GM18873 (cell line): ENCODE measurements around the gene TSHZ1.

Source experiments
- ATAC-seq: cut with Tn5 transposase; IDR thresholded peaks from one replicate; pipeline ENCODE4 v1.9.1; 2021; ENCODE audit warnings: mild to moderate bottlenecking, moderate library complexity, moderate number of reproducible peaks; ENCODE audit not compliant: unreplicated experiment, low FRiP score

The TSHZ1 gene

DNA sequence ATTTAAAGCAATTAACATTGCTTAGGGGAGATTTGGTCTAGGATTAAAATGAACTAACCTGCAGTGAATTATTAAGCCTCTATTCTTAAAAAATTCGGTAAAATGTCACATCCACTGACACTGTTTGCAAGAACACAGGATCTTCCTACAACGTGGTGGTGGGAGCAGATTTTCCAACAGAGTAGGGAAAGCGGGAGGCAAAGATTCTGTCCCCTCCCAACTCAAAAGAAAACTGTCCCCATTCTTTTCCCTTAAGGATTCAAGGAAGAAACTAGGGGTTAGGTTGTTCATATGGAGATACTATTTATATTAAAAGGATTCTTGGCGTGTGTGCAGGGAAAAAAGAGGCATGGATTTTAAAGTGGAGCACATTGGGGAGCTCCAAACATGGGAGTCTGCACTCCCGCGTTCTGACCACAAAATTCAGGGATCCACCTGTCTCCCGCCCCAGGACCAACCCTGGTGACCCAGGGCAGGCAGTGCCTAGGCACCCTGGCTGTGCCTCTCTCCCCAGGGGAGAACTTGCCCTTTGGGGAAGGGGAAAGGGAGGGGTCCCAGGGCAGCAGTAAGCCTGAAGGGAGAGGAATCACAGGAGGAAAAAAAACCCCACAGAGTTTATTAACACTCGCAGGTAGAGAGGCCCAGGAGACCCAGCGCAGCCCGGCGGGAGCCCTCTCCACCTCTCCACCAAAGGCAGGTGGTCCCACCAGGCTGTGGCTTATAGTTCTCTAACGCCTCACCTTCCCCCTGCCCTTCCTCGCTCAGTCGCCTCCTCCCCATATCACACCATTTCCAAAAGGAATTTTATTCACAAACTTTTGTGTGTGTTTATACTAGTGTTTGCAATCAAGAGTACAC, 3.9 kb upstream of the TSHZ1 start:
- ATAC-seq, result no peak

DNA sequence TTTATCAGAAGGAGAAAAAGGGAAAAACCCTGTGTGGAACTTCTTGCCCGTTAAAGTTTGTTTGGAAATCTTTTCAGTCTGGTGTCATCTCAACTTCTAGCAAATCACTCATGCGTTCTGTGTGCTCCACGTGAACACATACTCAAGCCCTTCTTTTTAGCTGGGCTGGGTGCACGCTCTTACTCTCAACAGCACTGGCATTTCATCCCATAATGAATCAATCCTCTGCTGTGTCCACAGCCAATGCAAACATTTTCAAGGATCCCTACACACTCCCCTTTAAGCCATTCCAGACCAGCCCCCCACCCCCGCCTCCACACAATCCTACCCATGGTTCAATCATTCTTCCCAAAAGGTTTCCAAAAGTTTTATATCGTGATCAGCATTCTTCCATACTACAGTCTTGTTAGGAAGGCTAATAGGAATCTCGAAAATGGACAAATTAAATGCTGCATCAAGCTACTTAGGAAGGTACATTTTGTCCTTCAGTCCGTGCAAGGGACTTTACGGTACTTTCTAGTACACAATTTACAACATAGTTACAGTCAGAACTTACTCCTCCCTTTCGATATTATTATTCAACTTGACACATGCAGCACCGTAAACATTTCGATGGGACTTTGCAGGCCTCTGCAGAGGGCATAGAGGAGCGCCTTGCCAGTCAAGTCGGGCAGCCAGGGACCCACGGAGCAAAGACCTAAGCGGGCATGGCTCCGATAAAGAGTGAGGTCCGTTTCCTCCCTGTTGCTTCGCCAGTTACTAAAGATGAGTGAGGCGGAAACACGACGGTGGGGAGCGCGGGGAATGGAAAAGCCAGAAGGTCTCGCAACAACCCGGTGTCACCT, 3.1 kb upstream of the TSHZ1 start:
- ATAC-seq, result peak; percentile 24

DNA sequence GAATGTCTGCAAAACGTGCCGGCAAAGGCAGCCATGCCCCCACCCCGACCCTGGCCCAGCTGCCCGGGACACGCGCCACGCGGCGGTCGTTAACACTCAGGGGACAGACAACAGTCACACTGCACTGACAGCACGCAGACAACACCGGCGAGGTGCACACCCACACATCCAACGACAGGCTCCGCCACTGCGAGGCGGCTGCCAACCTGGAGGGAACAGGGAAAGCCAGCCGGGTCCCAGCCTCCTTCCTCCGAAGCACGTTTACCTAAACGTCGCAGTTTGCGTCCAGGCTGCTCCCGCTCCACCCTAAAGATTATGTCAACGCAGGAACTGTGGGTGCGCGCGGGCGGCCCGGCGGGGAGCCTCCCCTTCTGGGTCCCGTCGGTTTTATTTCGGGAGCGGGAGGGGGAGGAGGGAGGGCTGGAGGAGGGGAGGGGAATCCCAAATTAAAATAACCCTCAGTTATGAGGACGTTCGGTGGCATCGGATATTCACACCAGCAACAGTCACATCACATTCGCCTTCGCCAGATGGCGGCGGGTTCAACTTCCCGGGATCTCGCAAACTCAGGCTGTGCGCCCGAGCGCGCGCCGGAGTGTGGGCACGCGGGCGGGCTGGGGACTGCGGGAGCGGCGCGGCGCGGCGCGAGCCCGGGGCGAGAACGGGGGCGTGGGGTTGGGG, 2.3 kb upstream of the TSHZ1 start:
- ATAC-seq, result peak; percentile 6

DNA sequence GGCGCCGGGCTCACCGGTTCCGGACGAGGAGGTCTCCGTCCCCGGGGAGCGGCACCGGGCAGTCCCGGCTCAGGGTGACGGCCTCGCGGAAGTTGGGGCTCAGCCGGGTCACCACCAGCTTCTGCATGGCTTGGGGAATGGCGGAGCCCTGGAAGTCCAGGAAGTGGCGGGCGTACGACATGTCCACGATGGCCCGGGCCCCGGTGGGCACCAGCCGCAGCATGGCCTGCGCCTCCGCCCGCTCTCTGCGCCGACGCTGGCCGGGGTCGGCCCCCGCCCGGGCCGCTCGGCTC, 1.8 kb upstream of the TSHZ1 start:
- peak; percentile 9 for ATAC-seq

DNA sequence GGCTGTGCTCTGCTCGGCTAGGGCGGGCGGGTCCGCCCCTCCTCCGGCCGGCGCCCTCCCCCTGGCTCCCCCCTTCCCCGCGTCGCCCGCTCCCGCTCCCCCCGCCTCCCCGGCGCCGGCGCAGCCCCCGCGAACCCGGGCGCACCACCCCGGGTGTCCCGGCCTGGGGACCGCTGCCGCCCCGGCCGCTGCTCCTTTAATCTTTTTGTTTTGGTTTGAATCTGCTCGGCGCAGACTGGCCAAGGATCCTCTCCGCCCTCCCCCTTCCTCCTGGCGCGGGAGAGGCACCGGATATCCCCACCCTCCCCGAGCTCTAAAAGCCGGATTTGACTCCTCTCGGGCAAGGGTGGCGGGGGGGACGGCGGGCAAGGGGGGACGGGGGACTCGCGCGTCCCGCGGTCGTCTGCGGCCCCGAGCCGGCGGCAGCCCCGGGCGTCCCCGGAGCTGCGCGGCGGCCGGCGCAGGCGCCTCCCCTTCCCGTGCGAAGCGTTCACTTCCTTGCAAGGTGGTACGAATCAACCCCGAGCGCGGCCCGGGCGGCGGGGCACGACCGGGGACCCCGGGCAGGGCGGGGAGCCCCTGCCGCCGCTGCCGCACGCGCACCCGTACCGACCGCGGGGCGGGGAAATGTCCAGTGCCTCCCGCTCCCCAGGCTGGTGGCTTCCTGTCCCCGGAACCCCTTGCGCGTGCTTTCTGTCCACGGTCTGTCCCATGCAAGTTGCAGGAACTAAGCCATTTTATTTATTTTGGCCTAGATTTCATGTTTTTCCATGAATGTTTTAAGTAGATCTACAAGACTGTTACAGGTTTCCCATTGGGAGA, 1.3 kb upstream of the TSHZ1 start, which contains the start of gene PTGR3:
Gene PTGR3, minus strand, starts transcription at position 11 of the 822 bp plus-strand sequence. CDS start 81 bp downstream, outside the sequence.
- ATAC-seq, result peak; percentile 41

DNA sequence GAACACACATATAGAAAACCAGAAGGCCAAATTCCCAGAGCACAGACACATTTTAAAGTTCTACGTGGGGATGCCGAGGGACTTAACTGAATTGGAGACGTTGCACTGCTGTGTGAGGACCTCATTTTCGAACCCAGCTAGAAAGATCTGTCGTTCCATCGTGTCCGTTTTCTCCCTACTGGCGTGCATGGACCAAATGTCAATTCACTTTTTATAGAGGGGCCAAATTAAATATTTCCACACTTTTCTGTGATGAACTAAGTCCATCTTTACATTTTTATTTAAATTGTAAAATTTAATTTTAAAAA, 692 bp upstream of the TSHZ1 start:
- ATAC-seq, result no peak

- no peak for ATAC-seq
These were observed 515 bp downstream of the TSHZ1 start for GRCh38 chr18:75211002-75211621.

- ATAC-seq, result no peak
These were observed 992 bp downstream of the TSHZ1 start for GRCh38 chr18:75211626-75211952.

DNA sequence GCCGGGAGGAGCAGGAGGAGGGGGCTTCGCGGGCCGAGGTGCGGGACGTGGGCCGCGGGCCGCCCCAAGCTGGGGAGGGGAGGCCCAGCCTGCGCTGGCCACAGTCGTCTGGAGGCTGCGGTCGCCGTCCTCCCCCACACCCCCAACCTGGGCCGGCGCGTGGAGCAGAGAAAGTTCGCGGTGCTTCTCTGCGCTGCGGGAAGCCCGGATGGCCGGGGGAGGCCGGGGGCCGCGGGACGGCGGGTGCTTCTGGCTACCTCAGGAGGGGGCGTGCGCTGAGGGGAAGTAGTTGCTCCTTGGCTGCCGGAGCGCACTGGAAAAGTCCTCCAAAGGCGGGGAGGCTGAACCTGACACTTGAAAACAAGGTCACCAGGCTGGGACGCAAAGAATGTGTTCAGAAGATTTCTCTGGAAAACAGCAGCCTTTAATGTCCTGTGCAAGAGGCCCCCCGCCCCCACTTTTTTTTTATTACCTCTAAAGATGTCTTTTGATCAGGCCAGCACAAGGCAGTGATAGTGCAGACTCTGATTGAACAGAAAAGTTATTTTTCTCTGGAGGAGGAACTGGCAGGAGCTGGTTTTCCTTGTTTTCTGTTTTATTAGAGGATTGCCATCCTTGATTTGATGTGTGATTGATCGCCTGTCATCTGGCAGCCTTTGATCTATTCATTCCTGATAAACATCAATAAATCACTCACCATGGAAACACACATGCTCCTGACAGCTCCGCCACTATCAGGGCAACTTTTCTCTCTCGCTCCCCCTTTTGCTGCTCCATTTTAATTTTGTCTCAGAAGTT, 1.6 kb downstream of the TSHZ1 start:
- ATAC-seq, result no peak

GRCh38 chr18:75212751-75213090, 2.1 kb downstream of the TSHZ1 start:
- no peak for ATAC-seq

GRCh38 chr18:75213611-75214331, 3.2 kb downstream of the TSHZ1 start:
- no peak for ATAC-seq

DNA sequence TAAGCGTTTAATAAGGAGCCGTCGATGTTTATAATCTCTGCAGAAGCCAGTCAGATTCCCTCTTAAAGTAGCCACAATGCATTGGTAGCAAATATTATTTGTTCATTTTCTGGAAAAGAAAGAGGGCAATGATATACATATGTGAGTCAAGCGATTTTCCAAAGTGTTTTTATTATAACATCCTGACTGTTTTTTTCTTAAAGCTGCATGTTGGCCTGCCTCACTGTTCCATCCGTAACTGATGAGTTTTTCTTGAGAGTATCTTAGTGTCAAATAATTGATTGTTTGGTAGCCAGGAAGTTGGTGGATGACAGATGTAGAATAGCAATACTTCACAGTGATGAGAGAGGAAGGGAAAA, 3.7 kb downstream of the TSHZ1 start:
- no peak for ATAC-seq

GRCh38 chr18:75214766-75215510, 4.3 kb downstream of the TSHZ1 start:
- ATAC-seq, result no peak

GRCh38 chr18:75215663-75216062, 5.1 kb downstream of the TSHZ1 start:
- ATAC-seq, result no peak

DNA sequence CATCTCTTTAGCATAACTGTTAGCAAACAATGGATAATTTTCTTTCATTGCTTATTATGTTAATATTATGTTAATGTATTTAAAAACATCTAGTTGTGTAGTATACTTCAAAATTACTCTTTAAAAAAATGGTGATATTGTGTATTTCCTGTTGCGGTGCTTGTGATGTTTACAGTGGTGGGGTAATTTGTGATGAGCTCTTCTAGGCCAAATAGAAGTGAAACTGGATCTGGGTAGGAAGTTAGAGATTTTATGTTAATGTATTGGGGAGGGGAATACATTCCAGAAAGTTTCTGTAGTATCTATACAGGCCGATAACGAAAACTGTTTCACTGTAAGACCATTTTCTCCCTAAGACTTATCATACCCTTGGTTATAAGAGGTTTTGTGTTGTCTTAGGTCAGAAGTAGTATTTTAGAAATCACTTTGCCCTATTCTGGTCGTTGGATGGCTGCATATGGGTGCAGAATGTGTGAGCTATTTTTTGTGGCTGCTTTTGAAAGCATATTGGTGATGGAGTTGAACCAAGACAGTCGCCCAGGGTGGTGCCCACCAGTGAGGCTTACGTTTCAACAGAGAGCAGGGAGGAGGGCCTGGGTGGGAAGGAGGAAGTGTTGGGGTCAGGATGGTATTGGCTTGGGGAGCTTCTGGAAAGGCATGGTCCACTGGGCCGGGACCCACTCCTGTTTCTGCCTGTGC, 5.8 kb downstream of the TSHZ1 start:
- no peak for ATAC-seq

- no peak for ATAC-seq
These were observed 6.5 kb downstream of the TSHZ1 start for GRCh38 chr18:75216911-75217689.
